A549 (cell line): ENCODE results near the gene TMTC2.

Source experiments
- CEBPB ChIP-seq, 2 experiments: fragments of >200 bp in 1 of 2; sonication (Bioruptor Twin) in 1 of 2; formaldehyde crosslinking in 1 of 2; IDR thresholded peaks; 2 replicates each; pipeline ENCODE4 v1.6.1; 2012 to 2016
- EP300 ChIP-seq, 2 experiments: fragments of >200 bp; sonication (Bioruptor Twin); formaldehyde crosslinking; IDR thresholded peaks; 2 replicates in 1 of 2; 3 replicates in 1 of 2; pipeline ENCODE4 v1.6.1; 2016 to 2017
- HDAC2 ChIP-seq: fragments of 200-600 bp; sonication (generic); IDR thresholded peaks from 2 replicates; pipeline ENCODE4 v1.6.1; 2016
- HOXB13 ChIP-seq: fragments of 250-450 bp; sonication (Bioruptor Pico); IDR thresholded peaks from 2 replicates; pipeline ENCODE4 v1.5.0; 2020; ENCODE audit warnings: low read depth, mild to moderate bottlenecking, moderate library complexity
- KDM1A ChIP-seq: fragments of 200-600 bp; sonication (generic); IDR thresholded peaks from 2 replicates; pipeline ENCODE4 v1.6.1; 2016; ENCODE audit warnings: low read depth, mild to moderate bottlenecking
- NFE2L2 ChIP-seq: fragments of 150-350 bp; conservative IDR thresholded peaks from 2 replicates; pipeline ENCODE4 v1.6.1; 2014; ENCODE audit warnings: low read length
- POLR2A ChIP-seq: IDR thresholded peaks from 2 replicates; pipeline ENCODE4 v1.6.1; 2012; ENCODE audit warnings: mild to moderate bottlenecking, low read length
- REST ChIP-seq: fragments of 200-600 bp; sonication (generic); IDR thresholded peaks from 2 replicates; pipeline ENCODE4 v1.6.1; 2016; ENCODE audit warnings: antibody characterized with exemption, mild to moderate bottlenecking, moderate library complexity
- USF2 ChIP-seq: fragments of 450-650 bp; IDR thresholded peaks from 2 replicates; pipeline ENCODE4 v1.6.1; 2014; ENCODE audit warnings: antibody characterized with exemption
- TF ChIP-seq, protein P1 (sequence below): fragments of >200 bp; sonication (Bioruptor Twin); formaldehyde crosslinking; IDR thresholded peaks from 3 replicates; pipeline ENCODE4 v1.5.1; 2016
- TF ChIP-seq, protein P2 (sequence below): IDR thresholded peaks from 2 replicates; pipeline ENCODE4 v1.6.1; 2012

DNA sequence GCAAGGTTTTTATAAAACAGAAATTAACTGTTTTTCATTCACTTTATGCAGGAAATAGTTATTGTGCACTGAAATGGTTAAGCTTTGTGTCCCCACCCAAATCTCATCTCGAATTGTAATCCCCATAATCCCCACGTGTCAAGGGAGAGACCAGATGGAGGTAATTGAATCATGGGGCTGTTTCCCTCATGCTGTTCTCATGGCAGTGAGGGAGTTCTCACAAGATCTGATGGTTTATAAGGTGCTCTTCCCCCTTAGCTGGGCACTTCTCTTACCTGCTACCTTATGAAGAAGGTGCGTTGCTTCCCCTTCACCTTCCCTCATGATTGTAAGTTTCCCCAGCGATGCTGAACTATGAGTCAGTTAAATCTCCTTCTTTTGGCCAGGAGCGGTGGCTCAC, 123.9 kb downstream of the TMTC2 start:
- TF ChIP-seq REST, result no peak
- TF ChIP-seq, protein P1, sequence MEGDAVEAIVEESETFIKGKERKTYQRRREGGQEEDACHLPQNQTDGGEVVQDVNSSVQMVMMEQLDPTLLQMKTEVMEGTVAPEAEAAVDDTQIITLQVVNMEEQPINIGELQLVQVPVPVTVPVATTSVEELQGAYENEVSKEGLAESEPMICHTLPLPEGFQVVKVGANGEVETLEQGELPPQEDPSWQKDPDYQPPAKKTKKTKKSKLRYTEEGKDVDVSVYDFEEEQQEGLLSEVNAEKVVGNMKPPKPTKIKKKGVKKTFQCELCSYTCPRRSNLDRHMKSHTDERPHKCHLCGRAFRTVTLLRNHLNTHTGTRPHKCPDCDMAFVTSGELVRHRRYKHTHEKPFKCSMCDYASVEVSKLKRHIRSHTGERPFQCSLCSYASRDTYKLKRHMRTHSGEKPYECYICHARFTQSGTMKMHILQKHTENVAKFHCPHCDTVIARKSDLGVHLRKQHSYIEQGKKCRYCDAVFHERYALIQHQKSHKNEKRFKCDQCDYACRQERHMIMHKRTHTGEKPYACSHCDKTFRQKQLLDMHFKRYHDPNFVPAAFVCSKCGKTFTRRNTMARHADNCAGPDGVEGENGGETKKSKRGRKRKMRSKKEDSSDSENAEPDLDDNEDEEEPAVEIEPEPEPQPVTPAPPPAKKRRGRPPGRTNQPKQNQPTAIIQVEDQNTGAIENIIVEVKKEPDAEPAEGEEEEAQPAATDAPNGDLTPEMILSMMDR, result no peak
- TF ChIP-seq CEBPB (IDR thresholded peaks at IDR 0.05), result no peak
- TF ChIP-seq NFE2L2, result no peak
- no peak for TF ChIP-seq POLR2A
- TF ChIP-seq, protein P2, sequence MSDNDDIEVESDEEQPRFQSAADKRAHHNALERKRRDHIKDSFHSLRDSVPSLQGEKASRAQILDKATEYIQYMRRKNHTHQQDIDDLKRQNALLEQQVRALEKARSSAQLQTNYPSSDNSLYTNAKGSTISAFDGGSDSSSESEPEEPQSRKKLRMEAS, result no peak
- no peak for TF ChIP-seq USF2
- TF ChIP-seq KDM1A, result no peak
- TF ChIP-seq HDAC2, result no peak
- TF ChIP-seq EP300 (IDR thresholded peaks at IDR 0.05), result no peak
- TF ChIP-seq HOXB13 (CRISPR knock-in tag), result no peak
